GM19035 (cell line): Measurements from ENCODE around the gene TMEM178A.

ENCODE experiments used
- ATAC-seq: cut with Tn5 transposase; IDR thresholded peaks from one replicate; pipeline ENCODE4 v1.9.1; 2021; ENCODE audit not compliant: unreplicated experiment

The TMEM178A gene

DNA sequence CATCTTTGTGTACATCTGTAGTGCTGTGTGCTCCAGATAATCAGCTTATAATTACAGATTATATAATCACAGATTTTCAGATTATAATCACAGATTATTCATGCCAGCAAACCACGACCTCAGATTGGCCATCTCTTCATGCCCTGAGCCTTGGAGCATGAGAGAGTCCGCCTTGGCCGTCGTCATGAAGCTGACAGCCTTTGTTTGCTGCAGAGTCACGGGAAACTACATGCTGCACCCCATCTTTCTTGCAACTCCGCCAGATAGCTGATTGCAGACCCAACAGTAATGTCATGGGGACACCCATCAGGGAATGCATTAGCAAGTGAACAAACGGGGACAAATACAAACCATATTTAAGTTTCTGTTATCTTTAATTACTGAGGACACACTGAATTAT is 7.3 kb downstream of the TMEM178A start:
- ATAC-seq = no peak

DNA sequence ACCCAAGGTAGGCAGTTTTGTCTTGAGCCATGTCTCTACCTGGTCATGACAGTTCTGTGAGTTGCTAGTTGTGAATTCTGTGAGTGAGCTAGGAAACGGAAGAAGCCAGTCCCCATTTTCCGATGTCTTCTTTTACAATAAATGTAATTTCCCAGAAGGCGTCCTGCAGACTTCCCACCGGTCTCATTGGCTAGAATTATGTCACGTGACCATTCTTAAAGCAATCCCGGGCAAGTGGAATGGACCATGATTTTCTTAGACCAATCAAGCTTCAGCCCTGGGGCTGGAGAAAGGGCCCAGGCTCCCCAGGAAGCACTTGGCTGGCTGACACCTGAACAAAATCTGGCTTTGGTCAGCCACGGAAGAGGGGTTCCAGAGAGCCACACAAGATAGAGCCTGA is 10.6 kb downstream of the TMEM178A start:
- no peak for ATAC-seq

DNA sequence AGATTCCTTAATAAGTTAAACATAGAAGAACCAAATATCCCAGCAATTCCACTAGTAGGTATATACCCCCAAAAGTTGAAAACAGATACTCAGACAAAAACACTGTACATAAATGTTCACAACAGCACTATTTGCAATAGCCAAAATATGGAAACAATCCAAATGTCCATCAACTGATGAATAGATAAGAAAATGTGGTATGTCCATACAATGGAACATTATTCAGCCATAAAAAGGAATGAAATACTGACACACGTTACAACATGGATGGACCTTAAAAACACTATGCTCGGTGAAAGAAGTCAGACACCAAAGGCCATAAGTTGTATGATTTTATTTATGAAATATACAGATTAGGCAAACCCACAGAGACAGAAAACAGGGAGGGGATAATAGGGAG is 12.5 kb downstream of the TMEM178A start:
- no peak for ATAC-seq

DNA sequence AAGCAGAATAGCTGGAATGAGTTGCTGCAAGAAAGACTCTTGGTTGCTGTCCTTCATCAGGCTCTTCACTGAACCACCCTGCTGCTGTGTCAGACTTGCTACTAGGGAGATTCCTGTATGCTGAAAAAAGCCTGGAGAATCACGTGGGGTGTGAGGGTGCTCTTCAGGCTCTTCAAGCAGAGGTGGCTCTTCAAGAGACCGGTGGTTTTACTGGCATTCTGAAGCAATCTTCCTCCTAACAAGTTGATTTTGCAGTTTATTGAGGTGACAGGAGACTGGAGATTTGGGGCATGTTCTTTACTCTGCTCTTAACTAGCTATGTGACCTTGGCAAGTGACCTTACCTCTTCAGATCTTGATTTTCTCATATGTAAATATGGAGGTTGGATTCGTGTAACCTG is 14.1 kb downstream of the TMEM178A start:
- ATAC-seq = no peak

DNA sequence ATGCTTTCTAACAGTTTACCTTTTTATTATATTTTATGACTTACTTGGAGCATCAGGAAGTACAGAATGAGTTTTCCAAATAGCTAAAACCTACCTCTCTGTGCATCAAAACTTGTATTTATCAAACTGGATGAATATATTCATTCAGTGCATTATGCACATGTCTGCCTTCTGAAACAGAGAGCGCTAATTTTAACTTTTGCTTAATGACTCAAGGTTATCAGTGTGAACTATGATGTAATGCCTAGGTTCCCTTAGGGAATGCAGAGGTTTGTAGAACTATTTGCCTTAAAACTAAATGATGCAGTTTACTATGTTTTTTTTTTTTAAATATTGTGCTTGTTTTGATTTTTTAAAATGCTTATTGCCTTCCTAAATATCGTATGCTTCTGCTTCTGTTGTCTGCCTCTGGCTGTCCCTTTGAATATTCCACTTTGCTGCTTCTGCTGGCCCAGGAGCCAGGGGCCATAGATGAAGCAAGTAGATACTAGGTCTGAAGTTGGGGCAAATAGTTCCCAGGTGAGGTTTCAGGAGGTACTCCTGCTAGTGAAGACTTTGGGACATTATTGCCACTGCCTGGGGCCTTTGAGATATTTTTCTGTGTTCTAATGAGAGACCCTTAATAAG is 16.5 kb downstream of the TMEM178A start:
- ATAC-seq = no peak

DNA sequence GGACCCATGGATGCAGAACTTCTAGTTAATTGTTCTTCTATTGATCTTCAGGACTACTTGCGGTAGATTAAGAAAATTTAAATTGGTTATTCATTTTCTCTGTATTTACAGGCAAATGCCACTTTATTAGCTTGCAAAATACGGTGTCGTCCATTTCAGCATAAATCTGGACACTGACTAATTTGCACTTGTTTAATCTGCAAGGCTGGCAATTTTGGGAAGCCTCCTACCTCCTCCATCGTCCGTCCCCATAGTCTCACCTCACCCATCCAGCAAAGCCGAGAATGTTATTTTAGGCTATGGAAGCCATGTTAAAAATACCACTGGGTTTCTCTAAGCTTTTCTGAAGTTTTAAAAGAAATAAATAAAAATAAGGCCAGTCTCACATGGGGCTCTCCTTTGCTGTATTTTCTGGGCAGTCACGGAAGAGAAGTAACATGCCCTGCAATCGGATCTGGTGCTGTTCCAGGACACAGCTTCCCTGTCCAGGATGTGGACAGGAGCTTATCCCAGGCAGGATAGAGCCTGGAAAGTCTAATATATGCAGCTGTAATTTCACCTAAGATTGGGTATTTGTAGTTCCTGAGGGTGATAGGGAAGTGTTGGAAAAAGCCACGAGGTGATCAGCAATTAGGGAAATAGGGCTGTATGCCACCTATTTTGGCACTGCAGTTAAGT is 17.4 kb downstream of the TMEM178A start:
- ATAC-seq = no peak

DNA sequence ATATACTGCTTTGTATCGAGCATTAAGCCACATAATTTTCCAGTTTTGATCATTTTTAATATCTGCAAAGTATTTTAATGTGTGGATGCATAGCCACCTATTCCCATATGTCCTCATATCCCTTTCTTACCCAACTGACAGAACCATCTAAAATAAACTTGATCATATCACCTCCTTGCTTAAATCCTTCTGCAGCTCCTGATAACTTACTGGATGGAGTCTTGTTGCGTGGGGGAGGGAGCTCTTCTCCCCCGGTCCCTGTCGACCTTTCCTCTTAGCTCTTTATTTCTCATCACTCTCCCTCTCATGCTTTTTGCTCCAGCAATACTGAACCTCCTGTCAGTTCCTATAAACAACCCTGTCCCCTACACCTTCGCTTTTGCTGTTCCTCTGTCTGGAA is 18.7 kb downstream of the TMEM178A start:
- no peak for ATAC-seq

DNA sequence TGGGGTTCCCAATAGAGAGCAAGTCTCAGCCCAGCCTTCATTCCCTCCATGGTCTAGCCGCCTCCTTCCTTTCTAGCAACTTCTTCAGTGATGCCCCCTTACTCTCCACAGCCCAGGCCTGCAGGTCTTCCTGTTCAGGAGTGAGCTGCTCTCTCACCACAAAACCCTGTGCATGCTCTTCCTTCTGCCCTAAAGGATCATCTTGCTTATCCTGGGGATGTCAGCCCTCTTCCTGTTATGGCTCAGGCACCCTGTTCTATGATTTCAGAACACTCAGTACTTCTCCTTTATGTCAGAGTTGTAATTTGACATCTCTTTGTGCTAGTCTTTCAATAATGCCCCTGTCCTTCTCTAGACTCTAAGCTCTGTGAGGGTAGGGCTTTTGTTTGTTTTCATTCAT is 19.4 kb downstream of the TMEM178A start:
- ATAC-seq = no peak

DNA sequence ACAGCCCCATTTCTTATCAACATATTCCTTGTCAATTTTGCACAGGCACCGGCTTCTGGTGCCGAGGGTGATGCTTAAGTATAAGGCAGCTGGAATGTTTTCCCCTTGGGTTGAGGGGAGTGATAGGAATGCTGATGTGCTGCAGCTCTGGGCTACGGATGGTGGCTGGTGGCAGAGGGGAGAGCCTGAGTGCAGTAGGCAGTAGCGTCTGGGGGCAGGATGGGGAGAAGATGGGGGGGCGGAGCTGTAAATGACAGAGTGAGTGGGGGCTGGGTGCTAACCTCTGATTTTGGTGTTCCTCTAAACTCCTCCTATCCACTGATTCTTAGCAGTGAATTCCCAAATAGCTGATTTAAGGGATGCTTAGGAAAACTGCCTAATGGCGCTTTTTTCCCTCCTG is 20.7 kb downstream of the TMEM178A start:
- no peak for ATAC-seq

DNA sequence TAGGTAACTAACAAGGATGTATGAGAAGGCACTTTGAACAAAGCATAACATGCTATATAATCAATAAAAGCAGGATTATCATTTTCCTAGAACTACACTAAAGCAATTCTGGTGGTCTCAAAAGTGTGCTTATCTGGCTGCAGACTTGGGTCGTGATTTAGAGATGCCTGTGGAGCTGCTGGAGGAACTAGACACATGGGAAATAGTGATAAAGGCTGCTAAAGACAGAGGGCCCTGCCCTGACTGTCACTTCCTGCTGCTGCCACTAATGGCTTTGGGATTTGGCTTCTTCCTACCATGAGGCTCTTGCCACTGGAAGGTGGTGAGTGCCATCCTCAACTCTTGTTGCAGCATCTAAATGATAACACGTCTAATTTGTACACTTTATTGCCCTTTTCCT is 22.5 kb downstream of the TMEM178A start:
- ATAC-seq = no peak

DNA sequence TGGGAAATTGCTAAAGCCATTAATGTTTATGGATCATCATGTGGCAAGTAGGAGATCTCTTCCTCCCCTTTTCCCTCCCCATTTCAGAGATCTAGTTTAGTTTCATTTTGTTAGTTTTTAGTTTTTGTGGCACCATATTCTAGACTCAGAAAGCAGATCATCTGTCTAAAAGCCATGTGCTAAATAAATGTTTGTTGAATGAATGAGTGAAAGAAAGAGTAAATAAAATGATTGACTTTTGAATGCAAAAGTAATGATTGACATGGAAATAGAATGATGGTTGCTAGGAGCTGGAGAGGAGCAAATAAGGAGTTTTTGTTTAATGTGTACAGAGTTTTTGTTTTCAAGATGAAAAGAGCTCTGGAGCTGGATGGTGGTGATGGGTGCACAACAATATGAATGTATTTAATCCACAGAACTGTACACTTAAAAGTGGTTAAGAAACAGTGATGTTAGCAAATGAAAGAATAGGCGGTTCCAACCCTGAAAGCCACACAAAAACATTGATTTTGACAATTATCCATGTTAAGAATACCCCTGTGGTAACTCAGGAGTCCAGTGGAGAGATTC is 23.6 kb downstream of the TMEM178A start:
- no peak for ATAC-seq

DNA sequence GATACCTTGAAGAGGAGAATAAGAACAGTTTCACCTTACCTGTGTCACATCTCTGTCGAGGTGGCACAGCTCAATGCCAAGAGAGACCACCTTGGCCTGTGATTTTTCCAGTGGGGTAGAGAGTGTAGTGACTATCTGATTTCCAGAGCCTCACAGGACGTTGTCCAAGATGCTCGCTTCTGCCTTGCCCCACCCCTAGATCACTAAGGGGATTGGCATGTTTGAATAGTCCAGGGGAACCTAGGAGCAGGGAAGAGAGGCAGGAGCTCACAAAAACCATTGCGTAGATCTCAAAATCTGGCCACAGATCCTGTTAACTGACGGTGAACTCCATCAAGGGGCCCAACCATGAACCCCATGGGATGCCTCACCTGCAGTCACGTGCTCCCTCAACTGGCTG is 24.2 kb downstream of the TMEM178A start:
- ATAC-seq = no peak

DNA sequence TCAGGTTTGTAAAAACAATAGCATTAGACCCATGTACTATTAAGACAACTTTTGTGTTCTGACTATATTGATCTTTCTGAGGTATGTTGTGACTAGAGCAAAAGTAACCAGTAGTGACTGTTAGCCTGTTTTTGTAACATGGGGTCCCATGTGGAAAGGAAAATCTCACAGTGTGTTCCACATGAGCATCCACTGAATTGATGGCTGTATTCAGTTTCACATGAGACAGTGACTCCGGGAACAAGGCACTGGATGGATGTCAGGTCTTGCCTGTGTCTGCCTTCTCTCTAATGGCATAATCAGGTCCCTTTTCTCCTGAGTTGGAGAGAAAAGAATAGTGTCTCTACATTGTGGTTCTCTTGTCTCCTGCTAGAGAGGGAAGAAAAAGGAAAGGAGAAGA is 27.5 kb downstream of the TMEM178A start:
- no peak for ATAC-seq

DNA sequence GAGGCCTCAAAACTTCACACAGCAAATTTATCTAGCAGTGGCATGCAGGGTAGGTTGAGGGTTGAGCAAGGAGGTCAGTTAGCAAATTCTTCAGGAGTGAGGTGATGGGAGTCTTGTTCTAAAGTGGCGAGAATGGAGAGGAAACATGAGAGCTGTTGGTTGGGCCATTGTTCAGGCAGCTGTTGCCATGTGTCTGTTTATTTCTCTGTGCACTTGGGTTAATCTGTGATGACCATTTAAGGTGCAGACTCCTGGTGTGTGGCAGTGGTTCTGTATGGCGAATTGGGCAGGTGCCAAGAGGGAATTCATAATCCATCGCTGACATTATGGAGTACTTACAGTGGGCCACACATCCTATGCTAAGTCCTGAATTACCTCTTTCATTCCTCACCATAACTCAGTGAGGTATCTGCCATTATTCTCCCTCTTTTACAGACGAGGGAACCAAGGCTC is 30.4 kb downstream of the TMEM178A start:
- no peak for ATAC-seq

DNA sequence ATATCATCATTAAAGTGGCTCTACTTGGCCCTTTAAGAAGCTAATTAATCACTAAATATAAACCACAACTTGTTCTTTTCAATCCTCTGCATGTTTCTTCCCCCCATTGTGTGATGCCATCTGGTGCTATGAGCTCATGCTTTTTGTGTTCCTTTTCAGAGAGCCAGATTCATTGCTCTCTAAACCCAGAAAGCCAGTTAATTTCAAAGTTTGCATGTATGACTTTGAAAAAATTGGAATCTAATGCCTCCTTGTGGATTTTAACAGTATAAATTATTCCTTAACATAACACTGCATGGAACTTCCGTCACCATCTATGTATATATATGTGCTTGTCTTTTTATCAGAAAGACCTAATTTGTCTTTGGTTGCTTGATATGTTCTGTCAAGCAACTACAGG is 31.1 kb downstream of the TMEM178A start:
- no peak for ATAC-seq

DNA sequence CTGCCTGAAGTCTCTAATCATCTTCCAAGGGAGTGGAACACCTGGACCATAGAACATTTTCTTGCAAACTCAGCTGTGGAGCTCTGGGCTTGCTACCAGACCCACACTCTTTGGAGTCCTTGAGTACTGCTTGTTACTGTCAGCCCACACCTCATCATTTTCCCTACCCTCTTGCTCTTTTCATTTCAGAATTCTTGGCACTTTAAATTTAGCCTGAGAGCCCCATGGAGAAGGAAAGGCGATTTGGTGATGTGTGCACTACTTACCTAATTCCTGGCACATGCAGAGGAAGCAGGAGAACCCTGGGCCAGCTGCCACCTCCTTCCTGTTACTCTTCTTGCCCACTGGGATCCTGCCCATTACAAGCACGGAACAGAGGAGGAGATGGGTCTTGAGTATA is 31.7 kb downstream of the TMEM178A start:
- ATAC-seq = no peak

DNA sequence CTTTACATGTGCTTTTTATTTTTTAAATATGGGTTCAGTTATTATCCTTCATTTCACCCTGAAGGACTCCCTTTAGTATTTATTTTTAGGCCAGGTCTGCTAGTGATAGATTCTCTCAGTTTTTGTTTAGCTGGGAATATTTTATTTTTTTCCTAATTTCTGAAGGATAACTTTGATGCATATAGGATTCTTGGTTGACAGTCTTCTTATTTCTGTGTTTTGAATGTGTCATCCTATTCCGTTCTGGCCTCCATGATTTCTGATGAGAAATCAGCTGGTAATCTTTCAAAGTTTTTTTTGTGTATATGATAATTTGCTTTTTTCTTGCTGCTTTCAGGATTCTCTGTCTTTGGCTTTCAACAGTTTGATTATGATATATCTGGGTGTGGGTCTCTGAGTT is 35.4 kb downstream of the TMEM178A start:
- no peak for ATAC-seq

DNA sequence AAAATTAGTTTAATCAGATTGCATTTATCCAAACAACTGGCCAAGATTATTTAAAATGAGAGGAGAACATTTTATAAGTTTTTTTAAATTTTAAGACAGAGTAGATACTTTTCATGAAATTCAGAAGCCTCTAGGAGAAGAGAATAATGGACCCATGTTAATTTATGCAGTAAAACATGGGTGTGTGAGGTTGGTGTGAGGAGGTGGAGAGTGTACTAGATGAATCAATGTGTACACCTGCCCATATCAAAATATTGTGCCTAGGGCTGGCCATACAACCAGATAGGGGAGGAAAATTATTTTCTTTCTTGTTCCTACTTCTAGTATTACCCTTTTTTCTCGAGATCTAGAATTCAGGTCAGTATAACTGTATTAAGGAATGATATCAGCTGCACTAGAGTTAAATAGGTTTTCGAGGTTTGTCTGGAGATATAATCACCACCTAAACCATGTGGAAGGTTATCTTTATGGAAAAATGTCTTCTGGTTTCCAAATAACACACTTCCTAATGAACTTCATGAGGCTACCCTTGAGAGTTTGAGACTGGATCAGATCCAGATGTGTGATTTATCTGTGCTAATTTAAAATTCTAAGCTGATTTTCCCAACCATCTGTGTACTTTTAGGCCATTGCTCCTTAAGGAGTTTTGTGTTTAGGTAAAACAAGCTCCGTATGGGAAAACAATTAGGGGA is 37.6 kb downstream of the TMEM178A start:
- ATAC-seq = no peak

DNA sequence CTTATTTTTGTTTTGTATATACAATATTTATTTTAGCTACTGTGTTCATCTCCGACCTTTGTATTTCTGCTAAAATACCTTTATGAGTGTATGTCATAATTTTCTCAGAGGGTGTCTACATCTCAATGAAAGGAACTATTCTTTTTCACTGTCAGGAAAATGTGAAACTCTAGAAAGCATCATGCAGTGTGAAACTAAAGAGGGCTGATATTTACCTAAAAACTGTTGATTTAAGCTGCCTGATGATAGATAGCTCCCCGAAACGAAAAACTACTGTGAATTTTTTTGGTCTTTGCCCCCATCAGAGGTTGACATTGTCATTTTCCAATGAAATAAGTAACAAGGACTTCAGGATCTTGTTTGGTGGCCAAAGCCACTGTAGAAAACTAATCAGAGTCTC is 38.8 kb downstream of the TMEM178A start:
- ATAC-seq = no peak

DNA sequence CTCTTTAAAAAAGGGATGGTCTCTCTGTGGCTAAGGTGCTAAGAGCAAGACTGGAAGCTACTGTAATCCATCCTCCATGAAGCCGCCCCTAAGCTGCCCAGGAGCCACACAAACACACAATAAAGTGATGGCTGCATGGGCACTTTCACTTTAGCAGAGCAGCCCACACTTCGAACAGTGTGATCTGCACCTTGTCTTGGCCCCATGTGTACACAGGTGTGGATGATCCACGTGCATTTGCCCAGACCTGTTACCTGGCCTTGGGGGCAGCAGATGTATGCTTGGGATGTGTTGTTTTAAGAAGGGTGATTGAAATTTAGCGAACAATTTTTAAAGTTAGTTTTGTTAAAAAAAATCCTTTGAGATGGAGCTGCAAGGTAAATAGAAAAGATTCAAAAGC is 39.9 kb downstream of the TMEM178A start:
- no peak for ATAC-seq

DNA sequence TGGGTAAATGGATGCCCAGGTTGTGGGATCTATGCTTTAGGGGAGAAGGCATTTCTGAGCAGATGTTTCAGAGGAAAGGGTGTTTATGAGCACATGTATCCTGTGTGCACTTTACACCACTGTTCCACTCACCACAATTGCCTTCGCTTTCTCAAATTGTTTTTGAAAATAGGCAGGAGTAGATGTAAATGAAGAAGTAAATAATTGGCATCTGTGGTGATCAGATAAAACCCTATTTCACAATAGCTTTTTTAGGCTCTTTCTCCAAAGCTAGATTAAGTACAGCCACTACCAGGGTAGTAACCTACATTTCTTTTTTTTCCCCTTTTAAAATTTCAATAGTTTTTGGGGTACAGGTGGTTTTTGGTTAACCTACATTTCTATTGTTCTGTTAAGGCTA is 40.6 kb downstream of the TMEM178A start:
- ATAC-seq = no peak

DNA sequence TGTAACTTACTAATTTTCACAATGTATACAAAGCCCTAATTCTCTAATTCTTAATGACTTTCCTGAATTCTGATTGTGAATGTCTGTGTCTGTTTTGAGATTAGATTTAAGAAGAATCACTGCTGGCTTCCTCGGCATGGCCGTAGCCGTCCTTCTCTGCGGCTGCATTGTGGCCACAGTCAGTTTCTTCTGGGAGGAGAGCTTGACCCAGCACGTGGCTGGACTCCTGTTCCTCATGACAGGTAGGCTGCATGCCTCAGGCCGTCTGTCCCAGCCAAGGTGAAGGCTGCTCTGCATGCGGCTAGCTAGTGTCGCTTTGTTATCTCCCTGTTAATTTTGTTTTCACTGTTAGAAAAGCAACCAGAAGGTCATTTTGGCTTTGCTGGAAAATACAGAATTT is 41.2 kb downstream of the TMEM178A start:
- ATAC-seq = no peak
